Ishikawa (cell line): Measurements from ENCODE around the gene PDK4.

Experiments
- CEBPB ChIP-seq: IDR thresholded peaks from 2 replicates; pipeline ENCODE4 v1.6.1; 2012
- RAD21 ChIP-seq: IDR thresholded peaks from 2 replicates; pipeline ENCODE4 v1.6.1; 2012; ENCODE audit warnings: low read depth
- TAF1 ChIP-seq: IDR thresholded peaks from 2 replicates; pipeline ENCODE4 v1.6.1; 2012; ENCODE audit warnings: low read depth, mild to moderate bottlenecking
- TCF12 ChIP-seq: IDR thresholded peaks from 2 replicates; pipeline ENCODE4 v1.6.1; 2012; ENCODE audit warnings: low read depth
- YY1 ChIP-seq: IDR thresholded peaks from 2 replicates; pipeline ENCODE4 v1.6.1; 2012; ENCODE audit warnings: low read depth
- TF ChIP-seq, protein P1 (sequence below): IDR thresholded peaks from 2 replicates; pipeline ENCODE4 v1.6.1; 2012

DNA sequence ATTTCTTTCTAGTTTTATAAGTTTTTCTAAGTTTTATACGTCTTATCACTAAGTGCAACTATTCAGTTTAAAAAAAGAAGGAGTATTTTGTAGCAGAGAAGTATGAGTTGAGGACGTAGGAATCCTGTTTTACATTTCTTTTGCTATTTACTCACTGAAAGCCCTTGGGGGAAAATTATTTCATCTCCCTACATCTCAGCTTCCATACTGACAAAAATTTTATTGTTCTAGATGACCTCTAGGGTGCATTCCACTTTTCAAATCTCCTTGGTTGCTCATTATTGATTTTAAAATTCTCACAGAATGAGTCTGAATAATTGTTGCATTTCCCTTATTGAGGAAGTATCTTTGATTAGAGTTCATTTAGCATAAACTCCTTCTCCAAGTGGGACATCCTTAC lies 14.9 kb upstream of the PDK4 start:
- TF ChIP-seq YY1 (no peak), CEBPB (no peak), RAD21 (no peak), TAF1 (no peak), TCF12 (no peak)
- TF ChIP-seq, protein P1, sequence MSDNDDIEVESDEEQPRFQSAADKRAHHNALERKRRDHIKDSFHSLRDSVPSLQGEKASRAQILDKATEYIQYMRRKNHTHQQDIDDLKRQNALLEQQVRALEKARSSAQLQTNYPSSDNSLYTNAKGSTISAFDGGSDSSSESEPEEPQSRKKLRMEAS: no peak
